Measurements from ENCODE around the gene TMEM244. TPM values are rescaled to one million over a fixed set of nuclear protein-coding genes. Genes with fewer than 3 reads are reported as not detected.
"Not testable (repeated sequence)": the region's sequence is repeated elsewhere in the genome, so short reads cannot be mapped to it uniquely, and the experiment has no call there.

Gene TMEM244
- total RNA-seq, 2 donors from 2014 or later = not detected

DNA sequence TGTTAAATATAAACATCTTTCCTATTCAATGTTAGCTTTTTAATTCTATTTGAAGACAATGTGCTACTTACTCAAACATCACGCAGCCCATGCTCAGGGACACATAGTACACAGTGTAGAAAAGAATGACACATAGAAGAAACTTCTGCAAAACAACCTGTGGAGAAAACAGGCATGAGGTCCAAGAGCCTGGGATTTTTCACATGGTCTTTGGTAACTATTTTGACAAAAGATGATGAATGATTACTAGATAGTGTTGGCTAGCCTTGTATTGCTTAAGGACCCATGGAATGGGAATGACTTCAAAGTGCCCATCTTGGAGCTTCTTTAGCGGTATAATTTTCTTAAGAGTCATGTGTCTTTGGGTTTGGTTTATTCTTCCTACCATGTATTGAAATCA, 15.4 kb downstream of the TMEM244 start:
- no peak overlapping the region for H3K4me3 ChIP-seq
- no peak for DNase-seq (ENCODE audit: low spot score)
- H3K4me1 ChIP-seq (replicated peaks) = no peaks in the 10 kb centered on the region
- TF ChIP-seq POLR2AphosphoS5 (IDR thresholded peaks at IDR 0.05) (no peak), POLR2A (IDR thresholded peaks at IDR 0.05) (no peak)
- TF ChIP-seq, protein P1, sequence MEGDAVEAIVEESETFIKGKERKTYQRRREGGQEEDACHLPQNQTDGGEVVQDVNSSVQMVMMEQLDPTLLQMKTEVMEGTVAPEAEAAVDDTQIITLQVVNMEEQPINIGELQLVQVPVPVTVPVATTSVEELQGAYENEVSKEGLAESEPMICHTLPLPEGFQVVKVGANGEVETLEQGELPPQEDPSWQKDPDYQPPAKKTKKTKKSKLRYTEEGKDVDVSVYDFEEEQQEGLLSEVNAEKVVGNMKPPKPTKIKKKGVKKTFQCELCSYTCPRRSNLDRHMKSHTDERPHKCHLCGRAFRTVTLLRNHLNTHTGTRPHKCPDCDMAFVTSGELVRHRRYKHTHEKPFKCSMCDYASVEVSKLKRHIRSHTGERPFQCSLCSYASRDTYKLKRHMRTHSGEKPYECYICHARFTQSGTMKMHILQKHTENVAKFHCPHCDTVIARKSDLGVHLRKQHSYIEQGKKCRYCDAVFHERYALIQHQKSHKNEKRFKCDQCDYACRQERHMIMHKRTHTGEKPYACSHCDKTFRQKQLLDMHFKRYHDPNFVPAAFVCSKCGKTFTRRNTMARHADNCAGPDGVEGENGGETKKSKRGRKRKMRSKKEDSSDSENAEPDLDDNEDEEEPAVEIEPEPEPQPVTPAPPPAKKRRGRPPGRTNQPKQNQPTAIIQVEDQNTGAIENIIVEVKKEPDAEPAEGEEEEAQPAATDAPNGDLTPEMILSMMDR (IDR thresholded peaks at IDR 0.05) = no peak
- intact Hi-C loops (cut with DNase I) = no loop called here
- no peak overlapping the region for H3K27ac ChIP-seq
- H3K36me3 ChIP-seq = no peaks in the 10 kb centered on the region
- WGBS = 93% methylated on average over 2 of the region's 2 CpGs
- H3K27me3 ChIP-seq (replicated peaks; ENCODE audit: insufficient read depth) = no peaks in the 10 kb centered on the region
- H3K9me3 ChIP-seq = no peaks in the 10 kb centered on the region

DNA sequence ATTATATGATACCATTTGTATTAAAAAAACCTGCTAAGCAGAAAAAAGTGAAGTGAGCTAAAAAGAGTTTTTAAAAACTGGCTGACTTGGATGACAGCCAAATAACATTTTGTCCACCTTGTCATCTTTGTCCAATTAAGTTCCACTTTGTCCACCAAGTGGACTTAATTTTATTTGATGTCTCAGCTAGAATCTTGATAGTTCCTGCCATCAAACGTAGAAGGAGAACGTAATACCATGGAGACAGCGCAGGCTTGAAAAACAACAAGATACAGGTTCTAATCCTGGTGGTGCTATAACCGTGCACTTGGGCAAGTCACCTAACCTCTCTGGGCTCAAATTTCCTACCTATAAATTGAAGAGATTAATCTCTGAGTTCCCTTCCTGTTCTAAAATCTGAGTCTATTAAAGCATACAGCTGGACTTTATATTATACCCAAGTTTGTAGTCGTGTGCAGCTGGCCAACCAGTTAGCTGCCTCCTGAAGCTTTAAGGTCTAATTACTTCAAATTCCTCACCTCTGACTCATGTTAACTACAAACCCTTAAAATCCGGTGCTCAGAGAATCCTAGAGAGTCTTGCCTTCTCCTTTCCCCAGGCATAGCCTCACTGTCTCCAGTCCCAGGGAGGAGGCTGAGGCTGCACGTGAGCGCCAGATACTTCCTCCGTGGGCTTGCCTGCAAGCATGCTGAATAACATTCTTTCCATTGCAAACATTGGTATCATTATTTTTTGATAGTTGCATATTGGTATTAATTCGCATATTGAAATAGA, 16.8 kb downstream of the TMEM244 start:
- Histone ChIP-seq H3K4me3 (no peak overlapping the region), H3K36me3 (no peaks in the 10 kb centered on the region), H3K27me3 (replicated peaks; ENCODE audit: insufficient read depth) (no peaks in the 10 kb centered on the region), H3K27ac (no peak overlapping the region), H3K4me1 (replicated peaks) (no peaks in the 10 kb centered on the region), H3K9me3 (no peaks in the 10 kb centered on the region)
- intact Hi-C loops (cut with DNase I) = no loop called here
- TF ChIP-seq POLR2AphosphoS5 (IDR thresholded peaks at IDR 0.05) = no peak
- TF ChIP-seq POLR2A (IDR thresholded peaks at IDR 0.05) = no peak
- TF ChIP-seq, protein P1 (IDR thresholded peaks at IDR 0.05) = no peak
- DNase-seq (ENCODE audit: low spot score) = no peak
- 53% methylated on average over 10 of the region's 10 CpGs for WGBS

DNA sequence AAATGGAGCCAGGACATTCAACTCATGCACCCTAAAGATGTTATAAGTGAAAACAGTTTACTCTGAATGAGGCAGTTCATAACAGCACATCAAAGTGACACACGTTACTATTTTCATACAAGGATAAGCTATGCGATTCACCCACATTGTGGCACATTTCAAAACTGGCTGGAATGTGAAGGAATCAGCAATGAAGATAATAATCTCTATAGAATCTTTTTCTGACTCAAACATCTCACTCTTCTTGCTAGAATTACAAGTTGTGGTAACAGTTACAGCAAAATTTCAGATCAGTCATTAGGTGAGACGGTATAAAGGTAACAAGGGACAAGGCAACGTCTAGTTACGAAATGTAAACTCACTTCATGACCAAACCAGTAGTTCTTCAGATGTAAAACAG, 17.5 kb downstream of the TMEM244 start:
- intact Hi-C loops (cut with DNase I) = no loop called here
- H3K9me3 ChIP-seq = no peaks in the 10 kb centered on the region

DNA sequence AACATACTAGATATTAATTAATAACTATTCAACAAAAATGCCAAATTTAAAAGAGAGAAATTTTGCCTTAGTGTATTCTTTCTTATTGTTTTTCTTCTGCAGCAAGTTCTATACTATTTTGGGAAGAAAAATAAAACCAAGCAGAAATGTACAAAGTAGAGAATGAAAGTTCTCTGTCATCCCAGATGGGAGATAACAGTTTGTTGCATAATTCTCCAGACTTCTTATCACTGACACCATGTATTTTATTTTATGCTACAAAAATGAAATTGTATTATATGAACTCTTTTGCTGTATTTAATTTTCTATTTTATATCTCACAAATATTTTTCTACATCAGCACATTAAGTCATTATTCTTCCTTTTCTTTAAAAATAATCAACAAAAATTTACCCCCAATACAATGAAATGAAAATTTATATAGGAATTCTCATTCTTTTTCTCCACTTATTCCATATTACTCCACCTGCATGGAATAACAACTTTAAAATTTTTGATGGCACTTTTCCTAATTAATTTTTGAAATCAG, 18.2 kb downstream of the TMEM244 start:
- no peak for DNase-seq (ENCODE audit: low spot score)
- Histone ChIP-seq H3K4me1 (replicated peaks) (no peaks in the 10 kb centered on the region), H3K36me3 (no peaks in the 10 kb centered on the region), H3K9me3 (no peaks in the 10 kb centered on the region), H3K27ac (no peak overlapping the region), H3K27me3 (replicated peaks; ENCODE audit: insufficient read depth) (no peaks in the 10 kb centered on the region), H3K4me3 (no peak overlapping the region)
- TF ChIP-seq POLR2AphosphoS5 (IDR thresholded peaks at IDR 0.05) (no peak), POLR2A (IDR thresholded peaks at IDR 0.05) (no peak)
- TF ChIP-seq, protein P1 (IDR thresholded peaks at IDR 0.05) = no peak
- intact Hi-C loops (cut with DNase I) = no loop called here

More for the DNA sequence above, 17.5 kb downstream of the TMEM244 start:
- Histone ChIP-seq H3K27ac (no peak overlapping the region), H3K4me3 (no peak overlapping the region), H3K36me3 (no peaks in the 10 kb centered on the region), H3K27me3 (replicated peaks; ENCODE audit: insufficient read depth) (no peaks in the 10 kb centered on the region), H3K4me1 (replicated peaks) (no peaks in the 10 kb centered on the region)
- no peak for DNase-seq (ENCODE audit: low spot score)
- WGBS = 39% methylated on average over 5 of the region's 5 CpGs
- TF ChIP-seq POLR2AphosphoS5 (IDR thresholded peaks at IDR 0.05) = no peak
- no peak for TF ChIP-seq POLR2A (IDR thresholded peaks at IDR 0.05)
- TF ChIP-seq, protein P1 (IDR thresholded peaks at IDR 0.05) = no peak

DNA sequence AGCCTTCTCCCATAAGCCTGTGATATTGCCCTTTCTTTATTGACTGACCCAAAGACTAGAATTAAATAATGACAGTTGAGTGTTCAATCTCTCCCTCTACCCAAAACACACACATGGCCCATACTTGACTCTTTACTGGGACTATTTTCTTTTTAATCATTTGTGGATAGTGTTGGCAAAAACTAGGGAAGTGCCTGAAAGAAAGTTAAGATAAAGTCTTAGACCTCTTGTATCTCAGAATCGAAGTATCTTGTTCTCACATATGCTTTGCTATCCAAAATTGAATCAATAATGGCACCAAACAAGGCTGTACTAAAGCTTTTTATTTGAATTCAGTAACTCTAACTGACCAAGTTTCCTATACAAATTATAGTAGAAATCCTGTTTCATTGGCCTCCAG, 19.0 kb downstream of the TMEM244 start:
- Histone ChIP-seq H3K4me3 (no peak overlapping the region), H3K36me3 (no peaks in the 10 kb centered on the region), H3K27me3 (replicated peaks; ENCODE audit: insufficient read depth) (no peaks in the 10 kb centered on the region), H3K4me1 (replicated peaks) (no peaks in the 10 kb centered on the region), H3K27ac (no peak overlapping the region), H3K9me3 (no peaks in the 10 kb centered on the region)
- WGBS = 52% methylated on average over 1 of the region's 1 CpG
- no peak for TF ChIP-seq POLR2AphosphoS5 (IDR thresholded peaks at IDR 0.05)
- TF ChIP-seq, protein P1 (IDR thresholded peaks at IDR 0.05) = no peak
- TF ChIP-seq POLR2A (IDR thresholded peaks at IDR 0.05) = no peak
- intact Hi-C loops (cut with DNase I) = no loop called here
- no peak for DNase-seq (ENCODE audit: low spot score)

DNA sequence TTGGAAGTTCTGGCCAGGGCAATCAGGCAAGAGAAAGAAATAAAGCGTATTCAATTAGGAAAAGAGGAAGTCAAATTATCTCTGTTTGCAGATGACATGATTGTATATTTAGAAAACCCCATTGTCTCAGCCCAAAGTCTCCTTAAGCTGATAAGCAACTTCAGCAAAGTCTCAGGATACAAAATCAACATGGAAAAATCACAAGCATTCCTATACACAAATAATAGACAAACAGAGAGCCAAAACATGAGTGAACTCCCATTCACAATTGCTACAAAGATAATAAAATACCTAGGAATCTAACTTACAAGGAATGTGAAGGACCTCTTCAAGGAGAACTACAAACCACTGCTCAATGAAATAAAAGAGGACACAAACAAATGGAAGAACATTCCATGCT, 21.6 kb downstream of the TMEM244 start:
- 75% methylated on average over 1 of the region's 1 CpG for WGBS
- DNase-seq (ENCODE audit: low spot score); intact Hi-C loops (cut with DNase I); H3K9me3 ChIP-seq; H3K4me3 ChIP-seq; H3K27ac ChIP-seq; H3K4me1 ChIP-seq (replicated peaks); H3K36me3 ChIP-seq; H3K27me3 ChIP-seq (replicated peaks; ENCODE audit: insufficient read depth): not testable (repeated sequence)

Data from prostate gland (tissue), 2 donors.